Measurements from ENCODE around the gene GADD45A.

GRCh38 chr1:67713057-67713846, 28.3 kb downstream of the GADD45A start:
- no peak for TF ChIP-seq YY1 (IDR thresholded peaks at IDR 0.05)
- TF ChIP-seq CTCF (IDR thresholded peaks at IDR 0.05; ENCODE audit: low read depth, low read length, missing input control) = no peak
